Measurements from ENCODE around the gene LCP2. TPM values are rescaled to one million over a fixed set of nuclear protein-coding genes. Genes with fewer than 3 reads are reported as not detected.

The LCP2 gene
- total RNA-seq, 4 donors from 2014 or later = 1.5 to 8.9 (median 7.7) TPM; not detected in 1

DNA sequence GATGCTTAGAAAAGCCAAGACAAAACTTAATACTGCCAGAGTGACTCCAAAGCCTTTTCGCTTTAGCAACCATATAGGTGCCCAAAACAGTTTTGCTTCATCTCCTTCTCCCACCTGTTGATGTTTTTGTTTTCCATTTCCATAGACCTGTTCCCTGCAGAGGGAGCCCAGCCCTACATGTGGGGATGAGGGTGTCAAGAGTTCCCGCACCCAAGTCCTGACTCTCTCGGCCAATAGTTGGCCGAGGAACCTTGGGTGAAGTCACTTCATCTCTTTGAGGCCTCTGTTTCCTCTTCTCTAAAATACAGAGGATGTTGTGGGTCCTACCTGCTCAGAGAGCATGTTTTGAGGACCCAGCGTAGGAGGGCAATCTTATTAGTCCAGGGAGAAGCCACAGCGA, 38.5 kb upstream of the LCP2 start:
- Histone ChIP-seq H3K4me3 (no peak overlapping the region), H3K27ac (no peak overlapping the region)

DNA sequence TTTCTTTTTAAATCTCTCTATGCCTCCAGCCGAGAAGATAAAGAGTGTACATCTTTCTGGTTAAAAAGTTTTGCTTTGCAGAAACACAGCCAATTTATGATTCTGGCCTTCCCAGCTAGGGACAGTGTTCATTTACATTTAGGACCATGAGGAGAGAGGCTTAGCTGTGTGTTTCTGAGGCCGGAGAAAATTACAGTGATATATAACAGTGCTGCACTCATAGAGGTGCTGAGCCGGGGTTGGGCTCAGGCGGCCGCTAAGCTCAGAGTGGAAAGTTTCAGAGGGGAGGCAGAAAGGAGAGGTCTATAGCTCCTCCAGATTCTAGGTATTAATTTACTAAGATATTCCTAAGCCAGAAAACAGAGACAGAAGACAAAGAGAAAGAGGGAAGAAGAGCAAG, 37.0 kb upstream of the LCP2 start:
- no peak for DNase-seq (ENCODE audit: low spot score in 2 of 2)
- H3K27ac ChIP-seq = peak overlapping the region; percentile 29
- H3K36me3 ChIP-seq = no peaks in the 10 kb centered on the region
- H3K9me3 ChIP-seq = no peaks in the 10 kb centered on the region
- TF ChIP-seq, protein P1, sequence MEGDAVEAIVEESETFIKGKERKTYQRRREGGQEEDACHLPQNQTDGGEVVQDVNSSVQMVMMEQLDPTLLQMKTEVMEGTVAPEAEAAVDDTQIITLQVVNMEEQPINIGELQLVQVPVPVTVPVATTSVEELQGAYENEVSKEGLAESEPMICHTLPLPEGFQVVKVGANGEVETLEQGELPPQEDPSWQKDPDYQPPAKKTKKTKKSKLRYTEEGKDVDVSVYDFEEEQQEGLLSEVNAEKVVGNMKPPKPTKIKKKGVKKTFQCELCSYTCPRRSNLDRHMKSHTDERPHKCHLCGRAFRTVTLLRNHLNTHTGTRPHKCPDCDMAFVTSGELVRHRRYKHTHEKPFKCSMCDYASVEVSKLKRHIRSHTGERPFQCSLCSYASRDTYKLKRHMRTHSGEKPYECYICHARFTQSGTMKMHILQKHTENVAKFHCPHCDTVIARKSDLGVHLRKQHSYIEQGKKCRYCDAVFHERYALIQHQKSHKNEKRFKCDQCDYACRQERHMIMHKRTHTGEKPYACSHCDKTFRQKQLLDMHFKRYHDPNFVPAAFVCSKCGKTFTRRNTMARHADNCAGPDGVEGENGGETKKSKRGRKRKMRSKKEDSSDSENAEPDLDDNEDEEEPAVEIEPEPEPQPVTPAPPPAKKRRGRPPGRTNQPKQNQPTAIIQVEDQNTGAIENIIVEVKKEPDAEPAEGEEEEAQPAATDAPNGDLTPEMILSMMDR (IDR thresholded peaks at IDR 0.05) = no peak
- TF ChIP-seq POLR2A (IDR thresholded peaks at IDR 0.05) = no peak
- TF ChIP-seq POLR2AphosphoS5 (IDR thresholded peaks at IDR 0.05) = no peak
- no peak for TF ChIP-seq EP300 (IDR thresholded peaks at IDR 0.05)
- H3K27me3 ChIP-seq = no peaks in the 10 kb centered on the region
- H3K4me3 ChIP-seq = no peak overlapping the region
- H3K4me1 ChIP-seq = peaks cover 43% of the 10 kb centered on the region
- WGBS = 80% methylated on average over 5 of the region's 5 CpGs

More for the DNA sequence above, 38.5 kb upstream of the LCP2 start:
- WGBS = 98% methylated on average over 6 of the region's 6 CpGs
- Histone ChIP-seq H3K27me3 (no peaks in the 10 kb centered on the region), H3K9me3 (no peaks in the 10 kb centered on the region), H3K36me3 (no peaks in the 10 kb centered on the region), H3K4me1 (peaks cover 36% of the 10 kb centered on the region)
- DNase-seq (ENCODE audit: low spot score in 2 of 2) = no peak
- TF ChIP-seq, protein P1 (IDR thresholded peaks at IDR 0.05) = no peak
- TF ChIP-seq POLR2AphosphoS5 (IDR thresholded peaks at IDR 0.05) (no peak), EP300 (IDR thresholded peaks at IDR 0.05) (no peak), POLR2A (IDR thresholded peaks at IDR 0.05) (no peak)

DNA sequence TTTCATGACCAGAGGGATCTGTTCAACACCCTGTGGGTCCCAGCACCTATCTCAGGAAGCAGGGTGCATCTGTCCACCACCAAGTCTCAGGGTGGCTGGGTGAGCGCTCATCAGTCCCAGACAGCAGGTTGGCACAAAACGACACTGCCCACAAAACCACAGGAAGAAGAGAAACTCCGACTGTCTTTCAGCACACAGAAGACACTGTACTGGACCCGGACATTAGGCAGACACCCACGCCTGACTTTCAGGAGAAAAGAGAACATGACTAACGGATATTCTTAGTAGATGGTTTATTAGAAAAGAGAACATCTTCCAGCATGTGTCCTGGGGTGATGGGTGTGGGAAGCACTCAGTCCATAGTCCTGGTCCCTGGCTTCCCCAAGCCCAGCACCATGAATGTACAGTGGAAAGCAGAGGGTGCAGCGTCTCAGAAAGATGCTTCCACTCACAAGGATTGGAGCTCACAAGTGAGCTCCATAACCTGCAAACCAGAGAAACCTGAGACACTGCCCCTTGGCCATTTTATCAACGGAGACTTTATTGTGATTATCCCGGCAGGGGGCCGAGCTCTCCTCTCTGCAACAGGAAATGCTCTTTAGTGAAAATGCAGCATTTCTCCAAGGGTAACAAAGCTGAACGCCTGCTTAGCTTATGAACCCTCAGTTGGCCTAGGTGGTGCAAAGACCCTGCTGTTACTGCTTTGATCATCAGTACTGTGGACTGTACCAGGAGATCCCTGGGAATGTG, 35.8 kb upstream of the LCP2 start:
- Histone ChIP-seq H3K27me3 (no peaks in the 10 kb centered on the region), H3K4me3 (no peak overlapping the region), H3K27ac (peak overlapping the region; percentile 75), H3K36me3 (no peaks in the 10 kb centered on the region), H3K9me3 (no peaks in the 10 kb centered on the region), H3K4me1 (peaks cover 43% of the 10 kb centered on the region)
- no peak for DNase-seq (ENCODE audit: low spot score in 2 of 2)
- 73% methylated on average over 11 of the region's 11 CpGs for WGBS
- TF ChIP-seq EP300 (IDR thresholded peaks at IDR 0.05) = no peak
- TF ChIP-seq, protein P1 (IDR thresholded peaks at IDR 0.05) = no peak
- TF ChIP-seq POLR2AphosphoS5 (IDR thresholded peaks at IDR 0.05) = no peak
- no peak for TF ChIP-seq POLR2A (IDR thresholded peaks at IDR 0.05)

DNA sequence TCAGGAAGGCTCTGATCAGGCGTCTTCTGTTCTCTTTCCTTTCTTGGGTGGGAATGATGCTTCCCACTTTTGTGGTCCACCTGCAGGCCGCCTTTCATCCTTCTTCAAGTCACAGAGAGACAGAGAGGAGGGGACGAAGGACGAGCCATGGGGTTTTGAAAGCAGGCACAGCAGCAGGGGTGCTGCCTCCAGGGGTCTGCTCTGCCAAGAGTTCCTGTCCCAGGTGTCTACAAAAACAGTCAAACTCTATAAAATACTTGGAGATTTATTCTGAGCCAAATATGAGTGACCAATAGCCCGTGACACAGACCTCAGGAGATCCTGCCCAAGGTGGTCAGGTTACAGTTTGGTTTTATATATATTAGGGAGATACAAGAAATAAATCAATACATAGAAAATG, 34.5 kb upstream of the LCP2 start:
- H3K4me1 ChIP-seq = peaks cover 43% of the 10 kb centered on the region
- H3K9me3 ChIP-seq = no peaks in the 10 kb centered on the region
- no peak for DNase-seq (ENCODE audit: low spot score in 2 of 2)
- WGBS = 93% methylated on average over 5 of the region's 5 CpGs
- H3K27ac ChIP-seq = peak overlapping the region; percentile 75
- no peak for TF ChIP-seq EP300 (IDR thresholded peaks at IDR 0.05)
- no peak for TF ChIP-seq POLR2A (IDR thresholded peaks at IDR 0.05)
- no peak for TF ChIP-seq POLR2AphosphoS5 (IDR thresholded peaks at IDR 0.05)
- TF ChIP-seq, protein P1 (IDR thresholded peaks at IDR 0.05) = no peak
- H3K4me3 ChIP-seq = no peak overlapping the region
- H3K27me3 ChIP-seq = no peaks in the 10 kb centered on the region
- H3K36me3 ChIP-seq = no peaks in the 10 kb centered on the region

DNA sequence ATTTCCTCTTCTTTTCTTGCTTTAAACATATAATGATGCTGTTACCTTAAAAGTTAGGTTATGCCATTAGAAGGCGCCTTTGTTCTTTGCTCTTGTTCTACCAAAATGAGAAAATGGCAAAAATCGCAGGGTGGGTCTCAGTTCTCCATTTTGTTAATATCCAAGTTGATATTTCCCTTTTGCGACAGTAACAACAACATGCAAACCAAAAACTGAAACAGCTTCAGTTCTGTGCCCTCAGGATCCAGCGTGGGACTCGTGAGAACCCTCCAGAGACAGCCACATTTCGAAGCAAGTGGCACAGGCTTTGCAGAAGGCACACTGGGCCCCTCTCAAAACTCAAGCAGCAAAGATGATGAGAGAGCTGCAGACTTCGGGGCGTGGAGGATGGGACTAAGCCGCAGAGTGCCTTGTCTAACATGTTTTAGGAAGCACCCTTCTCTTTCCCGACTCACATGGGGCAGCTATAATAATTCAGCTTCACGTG, 33.0 kb upstream of the LCP2 start:
- peak overlapping the region; percentile 60 for H3K27ac ChIP-seq
- DNase-seq (ENCODE audit: low spot score in 2 of 2) = no peak
- H3K27me3 ChIP-seq = no peaks in the 10 kb centered on the region
- WGBS = 62% methylated on average over 11 of the region's 11 CpGs
- peaks cover 43% of the 10 kb centered on the region for H3K4me1 ChIP-seq
- H3K4me3 ChIP-seq = no peak overlapping the region
- no peaks in the 10 kb centered on the region for H3K9me3 ChIP-seq
- no peaks in the 10 kb centered on the region for H3K36me3 ChIP-seq
- TF ChIP-seq EP300 (IDR thresholded peaks at IDR 0.05) (no peak), POLR2AphosphoS5 (IDR thresholded peaks at IDR 0.05) (no peak), POLR2A (IDR thresholded peaks at IDR 0.05) (no peak)
- TF ChIP-seq, protein P1 (IDR thresholded peaks at IDR 0.05) = no peak
